GM12878 (cell line): ENCODE measurements around the gene TTC23. TPM values are rescaled to one million over a fixed set of nuclear protein-coding genes. Genes with fewer than 3 reads are reported as not detected.

Source experiments
- ATAC-seq: fragments of 200-7000 bp; cut with Tn5 transposase; 3 replicates; pipeline ENCODE4 v1.9.1; 2020; ENCODE audit warnings: mild to moderate bottlenecking, moderate library complexity
- BruUV-seq: library from RNA; stranded (reverse); fragments of 400-500 nt; replicated peaks from 2 replicates; lab custom pipeline; 2021; lab: Mats Ljungman, UMichigan
- CTCF ChIA-PET: fragments of 300-600 bp; sonication (Branson Sonifier 250); formaldehyde crosslinking; extraction: SDS; loops from one replicate; lab custom pipeline; 2021; ENCODE audit warnings: inconsistent platforms; lab: Yijun Ruan, JAX
- POLR2A ChIA-PET: fragments of 350-600 bp; formaldehyde crosslinking; extraction: SDS; loops from one replicate; lab custom pipeline; 2021; ENCODE audit warnings: inconsistent platforms; lab: Charles Lee
- RAD21 ChIA-PET: fragments of 300-600 bp; sonication (Branson Sonifier 250); formaldehyde crosslinking; loops from one replicate; lab custom pipeline; 2023; ENCODE audit warnings: antibody characterized with exemption; ENCODE audit not compliant: unreplicated experiment; lab: Charles Lee
- SMC1A ChIA-PET: fragments of 300-600 bp; sonication (Branson Sonifier 250); formaldehyde crosslinking; loops from one replicate; lab custom pipeline; 2023; ENCODE audit not compliant: unreplicated experiment, uncharacterized antibody; lab: Charles Lee
- DNase-seq: peaks from one replicate; pipeline ENCODE4 v3.0.0-alpha.2; 2011; ENCODE audit warnings: low read depth, low spot score
- FAIRE-seq: peaks from 3 replicates; lab custom pipeline; 2011; peaks lifted over from hg19 to GRCh38; lab: Jason Lieb, UNC
- H2AFZ ChIP-seq: 2 replicates; pipeline ENCODE4 v1.6.0; 2011; ENCODE audit warnings: low read depth, low read length, control low read depth; ENCODE audit not compliant: control insufficient read depth
- H3K27ac ChIP-seq: 2 replicates; pipeline ENCODE4 v1.5.1; 2011; ENCODE audit warnings: control low read depth; ENCODE audit not compliant: control insufficient read depth, insufficient read depth
- H3K27me3 ChIP-seq, 2 experiments: replicated peaks in 1 of 2; 2 replicates each; pipeline versions ENCODE4 v1.6.0 to v1.6.1; 2011; ENCODE audit warnings: low read length in 1 of 2; ENCODE audit not compliant: control insufficient read depth in 2 of 2, insufficient read depth in 2 of 2
- H3K36me3 ChIP-seq, 2 experiments: 2 replicates each; pipeline ENCODE4 v1.5.1; 2011; ENCODE audit warnings: low read length in 1 of 2; ENCODE audit not compliant: control insufficient read depth in 2 of 2, insufficient read depth in 2 of 2
- H3K4me1 ChIP-seq: 2 replicates; pipeline ENCODE4 v1.6.1; 2011; ENCODE audit warnings: mild to moderate bottlenecking, low read length, moderate library complexity, mixed read lengths; ENCODE audit not compliant: control insufficient read depth, insufficient read depth
- H3K4me2 ChIP-seq: 2 replicates; pipeline ENCODE4 v1.6.0; 2011; ENCODE audit warnings: control low read depth; ENCODE audit not compliant: control insufficient read depth, insufficient read depth
- H3K4me3 ChIP-seq: fragments of 200-600 bp; sonication (generic); 2 replicates; pipeline ENCODE4 v1.5.1; 2016
- H3K79me2 ChIP-seq: 2 replicates; pipeline ENCODE4 v1.6.0; 2011; ENCODE audit warnings: low read length; ENCODE audit not compliant: control insufficient read depth, insufficient read depth
- H3K9ac ChIP-seq: 2 replicates; pipeline ENCODE4 v1.8.0; 2011; ENCODE audit warnings: low read length, control low read depth, mixed read lengths; ENCODE audit not compliant: control insufficient read depth, insufficient read depth
- H3K9me3 ChIP-seq: replicated peaks from 3 replicates; pipeline ENCODE4 v1.5.1; 2011; ENCODE audit warnings: mild to moderate bottlenecking, low read length; ENCODE audit not compliant: control insufficient read depth, insufficient read depth
- H4K20me1 ChIP-seq: 2 replicates; pipeline ENCODE4 v1.6.0; 2011; ENCODE audit not compliant: control insufficient read depth, insufficient read depth
- FOXM1 ChIP-seq: IDR thresholded peaks from 2 replicates; pipeline ENCODE4 v1.6.1; 2012; ENCODE audit warnings: low read depth, mild to moderate bottlenecking, inconsistent platforms, low read length, moderate library complexity
- GABPA ChIP-seq: IDR thresholded peaks from 2 replicates; pipeline ENCODE4 v1.6.1; 2014; ENCODE audit warnings: antibody characterized with exemption, low read depth, mild to moderate bottlenecking, inconsistent platforms
- JUNB ChIP-seq: IDR thresholded peaks from 2 replicates; pipeline ENCODE4 v1.6.1; 2016; ENCODE audit warnings: antibody characterized with exemption, mild to moderate bottlenecking
- PAX5 ChIP-seq: IDR thresholded peaks from 2 replicates; pipeline ENCODE4 v1.6.1; 2011; ENCODE audit warnings: low read depth, low read length, borderline replicate concordance
- PRDM15 ChIP-seq: fragments of 450-650 bp; formaldehyde crosslinking; IDR thresholded peaks from 2 replicates; pipeline ENCODE4 v1.4.0; 2020; ENCODE audit warnings: mild to moderate bottlenecking, moderate library complexity
- SIX5 ChIP-seq: IDR thresholded peaks from 2 replicates; pipeline ENCODE4 v1.6.1; 2011; ENCODE audit warnings: mild to moderate bottlenecking, low read depth, low read length, moderate library complexity; ENCODE audit not compliant: severe bottlenecking
- SREBF1 ChIP-seq: IDR thresholded peaks from 2 replicates; pipeline ENCODE4 v1.6.1; 2012; ENCODE audit warnings: mild to moderate bottlenecking, low read length
- ZNF217 ChIP-seq: fragments of 450-650 bp; IDR thresholded peaks from 2 replicates; pipeline ENCODE4 v1.6.1; 2017; ENCODE audit warnings: antibody characterized with exemption, mild to moderate bottlenecking
- WGBS: methylation state at CpG from one replicate; pipeline ENCODE4 v1.1.6; 2016; ENCODE audit warnings: low lambda C conversion rate; ENCODE audit not compliant: insufficient replicate concordance, insufficient coverage; ENCODE audit errors: missing lambda C conversion rate; 5-methylcytosine and 5-hydroxymethylcytosine counted together
- in situ Hi-C: fragments of 300-500 bp; cut with MboI; formaldehyde crosslinking; loops from 9 replicates; pipeline ENCODE4 v1.14.3; 2018; ENCODE audit warnings: mixed read lengths
- intact Hi-C: fragments of 100-400 bp; cut with micrococcal nuclease; formaldehyde crosslinking; loops from one replicate; pipeline ENCODE4 v1.14.2; 2022; ENCODE audit not compliant: unreplicated experiment
- polyA plus RNA-seq, 11 experiments: library from polyadenylated mRNA; depleted of rRNA in 4 of 11; unstranded in 6 of 11; stranded (reverse) in 5 of 11; fragments of >200 nt; fragmentation: Nextera tagmentation in 4 of 11; fragmentation: Illumina TruSeq in 1 of 11; extraction: Ambion mirVana in 4 of 11; extraction: Trizol in 1 of 11; gene quantifications; 1 replicate in 1 of 11; 2 replicates in 10 of 11; pipeline versions ENCODE4 v1.2.1 to v1.2.3, GENCODE V29; 2011 to 2016; ENCODE audit warnings: inconsistent platforms in 2 of 11, missing spikeins in 2 of 11, low read depth in 1 of 11
- total RNA-seq, 4 experiments: library from RNA; depleted of rRNA in 3 of 4; stranded (reverse); fragments of >200 nt in 3 of 4; fragmentation: Illumina TruSeq in 1 of 4; extraction: Trizol in 1 of 4; gene quantifications; 2 replicates each; pipeline versions ENCODE4 v1.2.1 to v1.2.3, GENCODE V29; 2013 to 2021

Gene TTC23
- total and polyA plus RNA-seq, 10 of the 15 experiments (the other 5 are each of a cell fraction or from before 2014, with no cell fraction given) = 1.2 to 9.0 (median 6.5) TPM

GRCh38 chr15:99095626-99096025 lies 153.8 kb downstream of the TTC23 start (continued):
- TF ChIP-seq PRDM15 (CRISPR knock-in tag) (no peak), SREBF1 (no peak), PAX5 (no peak), FOXM1 (no peak), GABPA (no peak), SIX5 (no peak)

- ChIA-PET RAD21 (interaction anchor here (0.9 kb wide), 1 partner anchor 16 kb away, joined by 3 read pairs; no protein-coding TSS in a partner anchor), CTCF (interaction anchor here (1.0 to 1.6 kb wide), 2 partner anchors 12 to 21 kb away, joined by 3 to 6 read pairs; partner anchors contain the start of gene SYNM), POLR2A (no interaction called here), SMC1A (interaction anchor here (0.9 to 3.7 kb wide), 2 partner anchors 8 to 140 kb away, joined by 6 to 16 read pairs; no protein-coding TSS in a partner anchor)
- H3K4me1 ChIP-seq = peaks cover 18% of the 10 kb centered on the region
- DNase-seq (no peak), ATAC-seq (no peak), FAIRE-seq (no peak)
- TF ChIP-seq JUNB = 0 out of 2 replicates have a peak, but pooled peaks have one; percentile 16
- TF ChIP-seq ZNF217 = no peak
- H3K4me3 ChIP-seq = no peak overlapping the region
- in situ Hi-C loops (no loop called here), intact Hi-C loops (no loop called here)
- H3K4me2 ChIP-seq = no peak overlapping the region
- H2AFZ ChIP-seq = no peak overlapping the region
- 70% methylated on average over 13 of the region's 13 CpGs for WGBS
- H3K36me3 ChIP-seq = no peaks in the 10 kb centered on the region
- H3K79me2 ChIP-seq = no peaks in the 10 kb centered on the region
- H3K9ac ChIP-seq = no peak overlapping the region
- H3K27ac ChIP-seq = no peak overlapping the region
- no peaks in the 10 kb centered on the region for H3K27me3 ChIP-seq
- H3K9me3 ChIP-seq = no peaks in the 10 kb centered on the region
- no peaks in the 10 kb centered on the region for H4K20me1 ChIP-seq
- BruUV-seq = no TSS peak
These were observed 156.7 kb downstream of the TTC23 start for GRCh38 chr15:99092554-99093172.
